ENCODE data around the gene DHX35. TPM values are rescaled to one million over a fixed set of nuclear protein-coding genes. Genes with fewer than 3 reads are reported as not detected.

Gene DHX35
- total RNA-seq, 1 experiment from 2014 or later: 29.5 TPM

DNA sequence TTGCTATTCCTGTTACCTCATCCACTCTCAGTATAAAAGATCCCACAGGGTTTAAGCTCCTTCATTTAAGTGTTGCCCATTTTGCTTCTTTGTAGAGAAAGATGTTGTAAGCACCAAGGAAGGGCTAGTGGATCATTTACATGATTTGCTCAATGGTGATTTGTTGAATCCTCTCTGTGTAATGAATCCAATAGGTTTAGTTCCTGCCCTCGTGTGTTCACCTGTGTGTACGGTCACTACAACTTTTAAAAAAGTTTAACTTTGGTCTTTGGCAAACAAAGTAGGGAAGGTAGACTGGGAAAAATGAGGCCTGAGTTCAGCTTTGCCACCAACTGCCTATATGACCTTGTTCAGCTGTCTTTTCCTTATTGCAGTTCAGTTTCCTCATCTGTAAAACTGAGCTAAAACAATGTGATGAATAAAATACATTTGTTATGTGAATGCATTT lies 51.5 kb downstream of the DHX35 start:
- TF ChIP-seq, protein P1, sequence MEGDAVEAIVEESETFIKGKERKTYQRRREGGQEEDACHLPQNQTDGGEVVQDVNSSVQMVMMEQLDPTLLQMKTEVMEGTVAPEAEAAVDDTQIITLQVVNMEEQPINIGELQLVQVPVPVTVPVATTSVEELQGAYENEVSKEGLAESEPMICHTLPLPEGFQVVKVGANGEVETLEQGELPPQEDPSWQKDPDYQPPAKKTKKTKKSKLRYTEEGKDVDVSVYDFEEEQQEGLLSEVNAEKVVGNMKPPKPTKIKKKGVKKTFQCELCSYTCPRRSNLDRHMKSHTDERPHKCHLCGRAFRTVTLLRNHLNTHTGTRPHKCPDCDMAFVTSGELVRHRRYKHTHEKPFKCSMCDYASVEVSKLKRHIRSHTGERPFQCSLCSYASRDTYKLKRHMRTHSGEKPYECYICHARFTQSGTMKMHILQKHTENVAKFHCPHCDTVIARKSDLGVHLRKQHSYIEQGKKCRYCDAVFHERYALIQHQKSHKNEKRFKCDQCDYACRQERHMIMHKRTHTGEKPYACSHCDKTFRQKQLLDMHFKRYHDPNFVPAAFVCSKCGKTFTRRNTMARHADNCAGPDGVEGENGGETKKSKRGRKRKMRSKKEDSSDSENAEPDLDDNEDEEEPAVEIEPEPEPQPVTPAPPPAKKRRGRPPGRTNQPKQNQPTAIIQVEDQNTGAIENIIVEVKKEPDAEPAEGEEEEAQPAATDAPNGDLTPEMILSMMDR (IDR thresholded peaks at IDR 0.05; ENCODE audit: insufficient read depth in 1 of 2, low read depth in 1 of 2, low read length in 1 of 2, severe bottlenecking in 1 of 2, unreplicated experiment in 1 of 2): no peak
- no peak for DNase-seq

DNA sequence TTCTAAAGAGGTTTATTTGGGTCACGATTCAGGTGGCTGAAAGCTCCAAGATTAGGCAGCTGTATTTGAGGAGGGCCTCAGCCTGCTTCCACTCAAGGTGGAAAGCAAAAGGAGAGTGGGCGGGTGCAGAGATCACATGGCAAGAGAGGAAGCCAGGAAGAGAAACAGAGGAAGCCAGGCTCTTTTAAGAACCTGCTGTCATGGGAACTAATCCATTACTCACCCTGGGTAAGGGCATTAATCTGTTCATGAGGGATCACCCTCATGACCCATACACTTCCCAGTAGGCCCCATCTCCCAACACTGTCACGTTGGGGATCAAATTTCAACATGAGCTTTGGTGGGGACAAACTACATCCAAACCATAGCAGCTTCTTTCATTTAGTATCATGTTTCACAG lies 53.9 kb downstream of the DHX35 start:
- Mint-ChIP-seq H3K36me3 (ENCODE audit: insufficient read depth, unreplicated experiment) (peaks cover 66% of the 10 kb centered on the region), H3K27ac (ENCODE audit: unreplicated experiment) (no peak overlapping the region), H3K9me3 (ENCODE audit: unreplicated experiment) (no peaks in the 10 kb centered on the region), H3K27me3 (ENCODE audit: insufficient read depth, unreplicated experiment) (no peaks in the 10 kb centered on the region), H3K4me1 (ENCODE audit: low read depth, unreplicated experiment) (no peaks in the 10 kb centered on the region), H3K4me3 (ENCODE audit: unreplicated experiment) (no peak overlapping the region)
- TF ChIP-seq, protein P1 (IDR thresholded peaks at IDR 0.05; ENCODE audit: insufficient read depth in 1 of 2, low read depth in 1 of 2, low read length in 1 of 2, severe bottlenecking in 1 of 2, unreplicated experiment in 1 of 2): no peak
- no TSS peak for BruUV-seq (replicated peaks)
- DNase-seq: no peak
- Histone ChIP-seq H3K4me3 (ENCODE audit: low read depth, low read length) (no peak overlapping the region), H3K9me3 (no peaks in the 10 kb centered on the region), H3K27me3 (replicated peaks; ENCODE audit: control insufficient read depth, insufficient read depth, low read length) (no peaks in the 10 kb centered on the region), H3K4me1 (no peaks in the 10 kb centered on the region), H3K36me3 (ENCODE audit: control insufficient read depth, insufficient read depth, low read length) (peaks cover 5% of the 10 kb centered on the region)
- POLR2A ChIA-PET: no interaction called here
- CTCF ChIA-PET: no interaction called here
- intact Hi-C loops (cut with micrococcal nuclease; ENCODE audit: unreplicated experiment): no loop called here

More for the DNA sequence above, 51.5 kb downstream of the DHX35 start:
- ChIA-PET POLR2A (interaction anchor here (0.7 kb wide), 1 partner anchor 12 kb away, joined by 3 read pairs; no protein-coding TSS in a partner anchor), CTCF (interaction anchor here (0.7 to 1.3 kb wide), 2 partner anchors 36 to 247 kb away, joined by 3 to 6 read pairs; no protein-coding TSS in a partner anchor)
- Histone ChIP-seq H3K27me3 (replicated peaks; ENCODE audit: control insufficient read depth, insufficient read depth, low read length) (no peaks in the 10 kb centered on the region), H3K4me1 (no peaks in the 10 kb centered on the region), H3K9me3 (no peaks in the 10 kb centered on the region), H3K4me3 (ENCODE audit: low read depth, low read length) (no peak overlapping the region), H3K36me3 (ENCODE audit: control insufficient read depth, insufficient read depth, low read length) (peaks cover 4% of the 10 kb centered on the region)
- Mint-ChIP-seq H3K9me3 (ENCODE audit: unreplicated experiment) (no peaks in the 10 kb centered on the region), H3K27ac (ENCODE audit: unreplicated experiment) (no peak overlapping the region), H3K36me3 (ENCODE audit: insufficient read depth, unreplicated experiment) (peaks cover 60% of the 10 kb centered on the region), H3K4me3 (ENCODE audit: unreplicated experiment) (no peak overlapping the region), H3K4me1 (ENCODE audit: low read depth, unreplicated experiment) (no peaks in the 10 kb centered on the region), H3K27me3 (ENCODE audit: insufficient read depth, unreplicated experiment) (no peaks in the 10 kb centered on the region)
- intact Hi-C loops (cut with micrococcal nuclease; ENCODE audit: unreplicated experiment): no loop called here
- no TSS peak for BruUV-seq (replicated peaks)

DNA sequence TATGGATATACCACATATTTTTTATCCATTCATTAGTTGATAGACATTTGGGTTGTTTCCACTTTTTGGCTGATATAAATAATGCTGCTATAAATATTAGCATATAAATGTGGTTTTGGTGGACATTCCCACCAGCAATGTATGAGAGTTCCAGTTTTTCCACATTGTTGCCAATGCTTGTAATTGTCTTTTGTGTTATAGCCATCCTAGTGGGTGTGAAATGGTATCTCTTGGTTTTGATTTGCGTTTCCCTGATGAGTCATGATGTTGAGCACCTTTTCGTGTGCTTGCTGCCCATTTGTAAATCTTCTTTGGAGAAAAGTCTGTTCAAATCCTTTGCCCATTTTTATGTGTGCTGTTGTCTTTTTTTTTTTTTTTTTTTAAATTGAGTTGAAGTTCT lies 54.4 kb downstream of the DHX35 start:
- H3K4me1 ChIP-seq: no peaks in the 10 kb centered on the region
- Mint-ChIP-seq H3K36me3 (ENCODE audit: insufficient read depth, unreplicated experiment) (peaks cover 65% of the 10 kb centered on the region), H3K9me3 (ENCODE audit: unreplicated experiment) (no peaks in the 10 kb centered on the region), H3K27ac (ENCODE audit: unreplicated experiment) (no peak overlapping the region), H3K27me3 (ENCODE audit: insufficient read depth, unreplicated experiment) (no peaks in the 10 kb centered on the region), H3K4me3 (ENCODE audit: unreplicated experiment) (no peak overlapping the region), H3K4me1 (ENCODE audit: low read depth, unreplicated experiment) (no peaks in the 10 kb centered on the region)
- no TSS peak for BruUV-seq (replicated peaks)
- TF ChIP-seq, protein P1 (IDR thresholded peaks at IDR 0.05; ENCODE audit: insufficient read depth in 1 of 2, low read depth in 1 of 2, low read length in 1 of 2, severe bottlenecking in 1 of 2, unreplicated experiment in 1 of 2): no peak
- no peaks in the 10 kb centered on the region for H3K27me3 ChIP-seq (replicated peaks; ENCODE audit: control insufficient read depth, insufficient read depth, low read length)
- no peaks in the 10 kb centered on the region for H3K9me3 ChIP-seq
- peaks cover 5% of the 10 kb centered on the region for H3K36me3 ChIP-seq (ENCODE audit: control insufficient read depth, insufficient read depth, low read length)
- intact Hi-C loops (cut with micrococcal nuclease; ENCODE audit: unreplicated experiment): no loop called here
- ChIA-PET CTCF (no interaction called here), POLR2A (no interaction called here)
- H3K4me3 ChIP-seq (ENCODE audit: low read depth, low read length): no peak overlapping the region
- DNase-seq: no peak

Measured in Caco-2 (cell line).